ENCODE measurements around the gene CAMK2N2.

CAMK2N2 gene

GRCh38 chr3:184240384-184241140 lies 20.8 kb downstream of the CAMK2N2 start:
- DNase-seq (ENCODE audit: low spot score), result no peak

- DNase-seq (ENCODE audit: low spot score), result no peak
Observed at GRCh38 chr3:184239708-184240107, 21.6 kb downstream of the CAMK2N2 start.

DNA sequence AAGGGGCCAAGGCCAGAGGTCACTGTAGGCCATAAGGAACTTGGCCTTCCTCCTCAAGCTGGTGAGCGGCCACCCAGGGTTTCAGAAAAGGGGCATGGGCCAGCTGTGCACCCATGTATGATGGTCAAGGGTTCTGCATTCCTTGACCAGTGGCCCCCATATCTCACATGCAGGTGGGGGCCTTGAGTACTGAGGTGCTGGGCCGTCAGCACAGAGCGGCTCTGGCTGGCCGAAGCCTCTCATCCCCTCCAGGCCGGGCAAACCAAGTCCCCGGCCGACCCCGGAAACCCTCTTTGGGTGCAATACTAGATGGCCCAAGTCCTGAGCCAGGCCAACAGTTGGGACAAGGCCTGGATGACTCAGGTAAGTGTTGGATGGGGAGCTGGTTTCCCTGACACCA lies 22.1 kb downstream of the CAMK2N2 start:
- DNase-seq (ENCODE audit: low spot score), result no peak

DNA sequence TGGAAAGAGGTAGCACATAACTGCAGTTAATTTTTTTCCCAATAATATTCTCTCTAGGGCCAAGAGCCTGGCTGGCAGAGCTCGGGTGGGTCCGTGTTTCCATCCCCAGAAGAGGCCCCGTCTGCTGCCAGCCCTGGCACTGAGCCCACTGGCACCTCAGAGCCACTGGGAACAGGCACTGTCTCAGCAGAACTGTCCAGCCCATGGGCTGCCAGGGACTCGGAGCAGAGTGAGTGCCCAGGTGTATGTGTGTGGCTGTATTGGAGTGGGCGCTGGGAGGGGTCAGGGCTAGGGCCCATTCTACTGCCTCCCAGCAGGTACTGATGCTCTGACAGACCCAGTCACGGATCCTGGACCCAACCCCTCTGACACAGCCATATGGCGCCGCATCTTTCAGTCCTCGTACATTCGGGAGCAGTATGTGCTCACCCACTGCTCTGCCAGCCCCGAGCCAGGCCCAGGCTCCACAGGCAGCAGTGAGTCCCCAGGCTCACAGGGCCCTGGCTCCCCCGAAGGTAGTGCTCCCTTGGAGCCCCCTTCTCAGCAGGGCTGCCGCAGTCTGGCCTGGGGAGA lies 23.0 kb downstream of the CAMK2N2 start:
- DNase-seq (ENCODE audit: low spot score), result no peak

DNA sequence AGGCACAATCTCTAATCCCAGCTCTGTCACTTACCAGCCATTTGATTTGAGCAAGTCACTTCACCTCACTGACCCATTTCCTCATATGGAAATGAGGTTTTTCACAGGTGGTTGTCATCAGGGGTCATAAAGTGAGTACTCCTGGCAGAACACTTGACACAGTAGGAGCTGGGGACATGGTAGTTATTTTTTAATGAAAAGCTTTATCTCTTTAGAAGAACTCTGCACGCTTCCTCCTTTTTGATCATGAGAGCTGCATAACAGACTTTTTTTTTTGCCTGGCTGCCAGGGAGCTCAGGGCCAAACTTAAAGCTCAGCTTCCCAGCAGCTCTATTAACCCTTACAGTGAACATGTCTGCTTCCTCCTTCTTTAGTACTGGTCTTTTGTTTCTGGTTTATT lies 23.5 kb downstream of the CAMK2N2 start:
- DNase-seq (ENCODE audit: low spot score), result no peak

DNA sequence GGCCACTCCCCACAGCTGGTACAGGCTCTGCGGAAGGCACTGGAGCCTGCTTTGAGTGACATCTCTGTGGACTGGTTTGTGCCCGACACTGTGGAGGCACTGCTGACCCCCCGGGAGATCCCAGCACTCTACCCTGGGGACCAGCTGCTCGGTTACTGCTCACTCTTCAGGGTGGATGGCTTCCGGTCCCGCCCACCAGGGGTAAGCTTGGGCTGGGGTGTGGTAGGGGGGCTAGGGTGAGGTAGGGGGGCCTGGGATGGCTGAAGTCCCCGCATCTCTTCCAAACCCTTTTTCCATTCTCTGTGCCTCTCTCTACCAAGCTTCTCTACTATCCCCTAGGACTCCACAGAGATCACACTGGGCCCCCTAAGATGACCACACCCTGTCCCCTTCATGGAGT lies 24.1 kb downstream of the CAMK2N2 start:
- DNase-seq (ENCODE audit: low spot score), result no peak

DNA sequence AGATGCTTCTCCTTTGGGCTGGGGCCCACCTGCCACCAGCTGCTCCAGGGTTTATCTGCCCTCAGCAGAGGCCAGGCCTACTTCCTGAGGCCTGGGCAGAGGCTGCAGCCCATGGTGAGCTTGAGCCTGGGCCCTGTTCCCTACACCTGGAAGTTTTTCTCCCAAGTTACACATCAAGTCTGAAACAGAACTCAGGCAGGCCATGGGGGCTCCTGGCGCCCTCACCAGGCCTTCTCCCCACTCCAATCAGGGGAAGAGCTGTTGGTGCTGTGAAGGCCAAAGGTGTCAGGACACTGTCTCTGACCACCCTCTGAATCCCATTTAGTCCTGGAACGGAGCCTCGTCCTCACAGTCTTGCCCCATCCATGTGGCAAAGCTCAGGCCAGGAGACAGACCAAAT lies 24.7 kb downstream of the CAMK2N2 start:
- no peak for DNase-seq (ENCODE audit: low spot score)

DNA sequence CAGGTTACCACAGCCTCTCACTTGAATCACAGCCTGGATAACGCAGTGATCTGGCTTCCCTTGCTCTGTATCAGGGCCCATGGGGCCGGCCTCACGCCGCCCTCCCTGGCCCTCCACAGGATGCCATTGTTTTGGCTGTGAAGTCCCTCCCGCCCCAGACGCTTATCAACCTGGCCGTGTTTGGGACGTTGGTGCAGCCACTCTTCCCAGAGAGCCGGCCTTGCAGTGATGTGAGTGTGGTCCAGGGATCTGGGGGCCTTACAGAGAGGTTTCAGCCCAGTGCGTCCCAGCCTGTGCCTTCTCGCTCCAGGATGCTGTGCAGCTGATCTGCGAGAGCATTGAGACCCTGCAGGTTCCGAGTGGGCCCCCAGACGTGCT lies 25.3 kb downstream of the CAMK2N2 start:
- DNase-seq (ENCODE audit: low spot score), result no peak

- DNase-seq (ENCODE audit: low spot score), result no peak
Observed at GRCh38 chr3:184235381-184236032, 25.8 kb downstream of the CAMK2N2 start.

- no peak for DNase-seq (ENCODE audit: low spot score)
Observed at GRCh38 chr3:184234671-184235380, 26.5 kb downstream of the CAMK2N2 start.

DNA sequence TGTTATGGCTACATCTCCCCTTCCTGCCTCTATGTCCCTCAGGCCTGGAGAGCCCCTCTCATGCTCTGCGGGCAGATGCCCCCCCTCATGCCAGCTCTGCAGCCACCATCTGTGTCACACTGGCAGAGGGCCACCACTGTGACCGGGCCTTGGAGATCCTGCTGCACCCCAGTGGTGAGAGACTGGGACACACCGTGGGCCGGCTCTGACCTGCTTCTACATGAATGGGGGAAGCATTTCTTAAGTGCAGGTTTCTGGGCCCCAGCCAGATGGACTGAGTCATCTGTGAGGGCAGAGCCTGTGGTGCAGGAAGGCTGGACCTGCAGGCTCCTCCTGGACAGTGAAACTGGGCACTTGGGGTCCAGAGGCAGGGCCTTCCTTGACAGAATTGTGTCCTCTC lies 27.1 kb downstream of the CAMK2N2 start:
- no peak for DNase-seq (ENCODE audit: low spot score)

DNA sequence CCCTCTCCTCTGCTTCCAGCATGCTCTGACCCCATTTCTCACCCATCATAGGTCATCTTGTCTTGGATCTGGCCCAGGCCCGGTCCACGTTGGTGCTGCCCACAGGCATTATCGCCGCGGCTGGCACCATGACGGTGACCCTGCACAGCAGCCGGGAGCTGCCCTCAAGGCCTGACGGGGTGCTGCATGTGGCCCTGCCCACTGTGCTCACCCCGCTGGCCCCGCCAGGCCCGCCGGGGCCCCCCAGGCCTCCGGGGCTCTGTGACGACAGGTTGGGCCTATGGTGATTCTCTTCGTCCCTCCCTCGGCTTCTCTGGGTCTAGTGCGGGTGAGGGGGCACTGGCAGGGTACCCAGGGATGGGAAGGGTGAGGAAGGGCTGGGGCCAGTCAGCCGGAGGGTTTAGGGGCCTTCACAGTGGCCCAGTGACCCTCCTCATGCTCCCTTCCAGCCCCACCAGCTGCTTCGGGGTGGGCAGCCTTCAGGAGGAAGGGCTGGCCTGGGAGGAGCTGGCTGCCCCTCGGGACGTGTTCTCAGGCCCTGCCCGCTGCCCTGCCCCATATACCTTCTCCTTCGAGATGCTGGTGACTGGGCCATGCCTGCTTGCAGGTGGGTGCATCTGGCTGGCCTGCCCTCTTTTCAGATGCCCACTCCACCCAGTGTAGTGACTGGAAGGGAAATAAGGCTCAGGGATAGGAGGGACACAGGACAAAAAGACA lies 28.1 kb downstream of the CAMK2N2 start:
- DNase-seq (ENCODE audit: low spot score), result no peak

DNA sequence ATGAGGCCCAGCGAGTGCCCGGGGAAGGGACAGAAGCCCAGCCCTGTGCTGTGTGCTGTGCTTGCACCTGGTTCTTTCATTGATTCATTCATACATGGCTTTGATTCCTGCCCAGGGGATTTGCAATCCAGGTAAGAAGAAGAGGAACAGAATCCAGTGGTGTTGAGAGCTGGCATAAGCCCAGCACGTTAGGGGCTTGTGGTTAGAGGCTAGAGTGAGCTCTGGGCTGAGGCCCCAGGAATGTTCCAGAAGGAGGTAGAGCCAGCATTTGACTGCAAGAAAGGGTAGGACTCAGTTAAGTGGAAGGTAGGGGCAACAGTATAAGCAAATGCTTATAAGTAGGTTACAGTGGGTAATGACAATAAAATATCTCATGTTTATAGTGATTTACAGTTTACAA lies 29.7 kb downstream of the CAMK2N2 start:
- DNase-seq (ENCODE audit: low spot score), result no peak

- DNase-seq (ENCODE audit: low spot score), result no peak
Observed at GRCh38 chr3:184230603-184231528, 30.5 kb downstream of the CAMK2N2 start.

GRCh38 chr3:184230081-184230602 lies 31.2 kb downstream of the CAMK2N2 start:
- DNase-seq (ENCODE audit: low spot score), result no peak

DNA sequence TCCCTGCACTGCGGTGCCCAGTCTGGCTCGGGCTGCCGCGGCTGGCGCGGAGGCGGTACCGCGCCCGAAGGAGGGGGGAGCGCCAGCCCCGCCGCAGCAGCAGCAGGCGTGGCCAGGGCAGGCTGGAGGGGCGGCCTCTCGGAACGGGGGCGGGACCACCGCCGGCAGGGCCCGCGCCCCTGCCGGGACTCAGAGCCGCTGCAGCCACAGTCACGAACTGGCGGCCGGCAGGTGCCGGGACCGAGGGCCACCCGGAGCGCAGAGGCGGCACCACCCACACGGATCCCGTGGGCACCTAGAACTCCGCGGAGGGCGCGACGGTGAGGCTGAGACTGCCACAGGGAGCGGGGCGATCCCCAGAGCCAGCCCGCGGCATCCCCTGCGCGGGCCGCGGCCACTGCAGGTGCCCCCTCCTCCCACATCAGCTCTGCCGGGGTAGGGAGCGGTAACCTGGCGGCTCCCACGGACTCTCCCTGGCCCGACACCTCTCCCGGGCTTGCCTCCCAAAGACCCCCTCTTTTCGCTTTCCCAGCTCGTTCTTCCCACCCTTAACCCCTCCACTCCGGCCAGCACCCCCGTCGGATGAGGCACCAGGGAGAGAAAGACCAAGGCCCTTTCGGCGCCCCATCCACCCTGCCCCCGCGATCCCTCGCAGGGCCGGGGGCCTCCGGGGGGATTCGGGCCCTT lies 31.8 kb downstream of the CAMK2N2 start, which contains the start of gene VWA5B2:
TSS of gene VWA5B2 (plus strand) at position 192 of the 687 bp plus-strand sequence. CDS start 944 bp downstream, outside the sequence.
- DNase-seq (ENCODE audit: low spot score), result peak; percentile 29

GRCh38 chr3:184228376-184229137 lies 32.8 kb downstream of the CAMK2N2 start:
- DNase-seq (ENCODE audit: low spot score), result no peak

GRCh38 chr3:184227481-184227935 lies 33.8 kb downstream of the CAMK2N2 start:
- DNase-seq (ENCODE audit: low spot score), result no peak

DNA sequence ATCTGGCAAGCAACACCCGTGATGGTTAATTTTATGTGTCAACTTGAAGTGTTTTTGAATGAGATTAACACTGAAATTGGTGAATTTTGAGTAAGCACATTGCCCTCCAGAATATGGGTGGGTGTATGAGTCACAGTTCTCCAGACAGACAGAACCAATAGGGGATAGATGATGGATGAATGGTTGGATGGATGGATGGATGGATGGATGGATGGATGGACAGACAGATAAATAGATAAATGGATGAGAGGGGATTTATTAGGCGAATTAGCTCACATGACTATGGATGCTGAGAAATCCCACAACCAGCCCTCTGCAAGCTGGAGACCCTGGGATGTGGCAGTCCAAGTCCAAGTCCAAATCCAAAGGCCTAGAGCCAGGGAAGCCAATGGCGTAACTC lies 37.4 kb downstream of the CAMK2N2 start:
- DNase-seq (ENCODE audit: low spot score), result no peak

All from putamen (tissue), 1 donor.